Placental pericyte (primary cell): ENCODE results near the gene SNPH. TPM values are rescaled to one million over a fixed set of nuclear protein-coding genes. Genes with fewer than 3 reads are reported as not detected.

ENCODE experiments used
- total RNA-seq: library from RNA; depleted of rRNA; stranded (reverse); fragments of >200 nt; gene quantifications from 2 replicates; pipeline ENCODE4 v1.2.3, GENCODE V29; 2012

SNPH gene, protein sequence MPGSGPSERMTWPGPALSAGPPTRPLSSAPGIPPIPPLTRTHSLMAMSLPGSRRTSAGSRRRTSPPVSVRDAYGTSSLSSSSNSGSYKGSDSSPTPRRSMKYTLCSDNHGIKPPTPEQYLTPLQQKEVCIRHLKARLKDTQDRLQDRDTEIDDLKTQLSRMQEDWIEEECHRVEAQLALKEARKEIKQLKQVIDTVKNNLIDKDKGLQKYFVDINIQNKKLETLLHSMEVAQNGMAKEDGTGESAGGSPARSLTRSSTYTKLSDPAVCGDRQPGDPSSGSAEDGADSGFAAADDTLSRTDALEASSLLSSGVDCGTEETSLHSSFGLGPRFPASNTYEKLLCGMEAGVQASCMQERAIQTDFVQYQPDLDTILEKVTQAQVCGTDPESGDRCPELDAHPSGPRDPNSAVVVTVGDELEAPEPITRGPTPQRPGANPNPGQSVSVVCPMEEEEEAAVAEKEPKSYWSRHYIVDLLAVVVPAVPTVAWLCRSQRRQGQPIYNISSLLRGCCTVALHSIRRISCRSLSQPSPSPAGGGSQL
- 11.8 and 20.2 TPM in 2 replicates for total RNA-seq

DNA sequence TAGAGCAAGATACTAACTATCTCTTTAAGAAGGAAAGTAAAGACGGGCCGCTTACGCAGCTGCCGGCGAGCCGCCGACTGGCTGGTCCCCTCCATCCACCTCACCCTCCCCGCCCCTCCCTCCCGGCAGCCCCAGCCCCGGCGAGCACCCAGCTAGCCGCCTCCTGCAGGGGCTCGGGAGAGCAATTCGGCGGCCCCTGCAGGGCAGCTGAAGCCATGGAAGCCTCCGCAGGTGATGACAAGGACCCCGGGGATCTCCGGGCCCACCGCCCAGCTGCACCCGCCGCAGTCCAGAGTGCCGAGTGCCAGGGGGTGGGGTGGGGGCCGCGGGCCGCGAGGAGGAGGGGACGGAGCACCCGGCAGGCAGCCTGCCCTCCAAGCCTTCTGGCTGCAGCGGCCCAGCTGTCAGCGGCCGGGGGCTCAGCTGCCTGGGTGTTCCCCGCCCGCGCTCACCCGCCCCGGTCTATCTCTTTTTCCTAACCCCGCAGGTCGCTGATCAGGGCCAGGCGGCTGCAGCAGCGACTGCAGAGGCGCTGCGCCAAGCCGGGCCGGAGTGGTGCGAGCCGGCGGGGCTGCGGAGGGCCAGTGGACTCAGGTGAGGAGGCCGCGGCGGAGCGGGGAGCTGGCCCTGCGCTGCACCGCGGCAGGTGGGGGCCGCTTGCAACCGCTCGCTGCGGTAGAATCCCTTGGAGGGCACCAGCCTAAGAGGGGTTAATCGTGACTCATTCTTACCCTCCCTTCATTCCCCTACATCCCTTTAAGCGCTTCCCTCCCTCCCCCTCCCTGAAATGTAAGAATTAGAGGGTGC is at the start of gene SNPH:
Gene SNPH (plus strand): TSS at position 128 of the 807 bp plus-strand sequence. CDS start 29,946 bp downstream, outside the sequence.

DNA sequence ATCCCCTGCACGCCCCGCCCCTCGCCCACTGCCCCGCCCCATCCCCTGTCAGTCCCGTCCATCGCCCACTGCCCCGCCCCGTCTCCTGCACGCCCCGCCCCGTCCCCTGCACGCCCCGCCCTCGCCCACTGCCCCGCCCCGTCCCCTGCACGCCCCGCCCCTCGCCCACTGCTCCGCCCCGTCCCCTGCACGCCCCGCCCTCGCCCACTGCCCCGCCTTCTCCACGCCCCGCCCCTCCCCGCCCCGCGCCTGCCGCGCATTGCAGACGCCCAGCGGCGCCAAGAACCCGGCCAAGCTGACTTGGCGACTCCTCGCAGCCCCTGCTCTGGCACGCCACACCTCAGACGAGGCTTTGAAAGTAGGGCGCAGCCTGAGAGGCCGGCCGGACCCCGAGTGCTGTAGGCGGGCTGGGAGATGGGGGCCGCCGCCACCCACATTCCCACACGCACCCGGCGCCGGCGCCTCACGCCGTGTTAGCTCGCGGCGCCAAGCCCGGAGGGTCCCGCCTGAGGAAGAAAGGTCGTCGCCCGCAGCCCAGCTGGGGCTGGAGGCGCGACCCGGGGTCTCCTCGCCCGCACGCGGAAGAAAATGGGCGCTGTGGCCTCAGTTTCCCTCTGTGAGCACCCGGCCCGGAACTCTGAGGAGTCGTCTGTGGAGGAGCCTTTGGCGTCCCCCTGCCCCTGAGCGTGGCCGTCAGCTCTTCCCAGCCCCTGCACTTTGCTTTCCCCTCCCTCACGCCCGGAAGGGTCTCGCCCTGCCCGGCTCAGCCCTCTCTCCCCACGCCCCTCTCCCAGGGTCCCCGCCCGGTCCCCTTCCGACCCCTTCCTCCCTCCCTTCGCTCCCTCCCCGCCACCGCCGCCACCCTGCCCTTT is 40.1 kb upstream of the SNPH start, which contains the start of gene RAD21L1:
Gene RAD21L1 (plus strand): TSS at position 262 of the 872 bp plus-strand sequence. CDS start 2,410 bp downstream, outside the sequence.

DNA sequence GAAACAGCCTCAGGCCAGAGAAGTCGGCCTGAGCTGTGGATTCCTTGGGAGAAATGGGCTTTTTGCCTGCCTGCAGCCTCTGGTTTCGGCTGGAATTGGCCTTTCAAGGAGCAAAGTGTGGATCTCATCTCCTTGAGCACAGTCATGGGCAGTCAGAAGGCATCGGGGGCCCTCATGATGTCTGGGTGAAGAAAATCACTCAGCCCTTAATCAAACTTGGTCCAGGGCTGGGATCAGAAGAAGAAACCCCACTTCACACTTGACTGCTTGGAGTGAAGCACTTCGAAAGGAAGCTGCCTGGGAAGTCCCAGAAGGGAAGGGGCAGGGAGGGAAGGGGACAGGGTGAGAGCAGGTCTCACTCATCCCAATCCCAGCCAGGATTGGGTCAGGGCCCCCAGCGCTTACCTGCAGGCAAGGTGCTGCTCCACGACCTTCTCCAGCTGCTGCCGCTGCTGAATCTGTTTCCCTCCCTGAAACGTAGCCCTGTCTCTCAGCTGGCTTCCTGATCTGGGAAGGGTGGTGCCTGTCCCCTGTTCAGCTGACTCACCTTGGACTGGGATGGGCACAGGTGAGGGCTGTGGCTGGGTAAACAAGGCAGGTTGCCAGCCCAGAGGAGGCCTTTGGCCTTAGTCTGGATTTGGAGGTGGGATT is 62.7 kb downstream of the SNPH start, which contains the start of gene SDCBP2:
Gene SDCBP2 (minus strand): TSS at position 460 of the 651 bp plus-strand sequence. CDS start 8,723 bp downstream, outside the sequence.

Other genes starting within 250 kb of the SNPH start
- gene PSMF1, start 147.7 kb upstream of the SNPH start, total RNA-seq = 101 and 173 TPM in 2 replicates
- not detected in 2 replicates for gene TMEM74B, start 81.3 kb upstream of the SNPH start, total RNA-seq
- not detected in 2 replicates for gene C20orf202, start 62.8 kb upstream of the SNPH start, total RNA-seq
- gene RAD21L1, start 40.2 kb upstream of the SNPH start, total RNA-seq = 0.57 and 0.66 TPM in 2 replicates
- gene SDCBP2, start 62.8 kb downstream of the SNPH start, total RNA-seq = 0.43 and 2.2 TPM in 2 replicates
- 168 and 202 TPM in 2 replicates for gene FKBP1A, start 126.8 kb downstream of the SNPH start, total RNA-seq
- gene NSFL1C, start 200.6 kb downstream of the SNPH start, total RNA-seq = 34.4 and 37.9 TPM in 2 replicates
- gene SIRPB2, start 225.1 kb downstream of the SNPH start, total RNA-seq = not detected in 2 replicates